Upper lobe of left lung (tissue), 4 donors: ENCODE data around the gene FOXN3.

ENCODE experiments used
- EP300 ChIP-seq, 4 donors: sonication (generic); formaldehyde crosslinking; IDR thresholded peaks; one replicate each; pipeline ENCODE4 v1.5.1; 2017; ENCODE audit warnings: antibody characterized with exemption in 4 of 4, control low read depth in 2 of 4
- POLR2A ChIP-seq, 4 donors: fragments of 450-650 bp; IDR thresholded peaks; one replicate each; pipeline ENCODE4 v1.5.1; 2016 to 2017; ENCODE audit warnings: antibody characterized with exemption in 4 of 4, mild to moderate bottlenecking in 2 of 4
- POLR2AphosphoS5 ChIP-seq, 2 donors: sonication (generic); formaldehyde crosslinking; IDR thresholded peaks; one replicate each; pipeline ENCODE4 v1.5.1; 2017; ENCODE audit warnings: antibody characterized with exemption in 2 of 2
- TF ChIP-seq, protein P1 (sequence below), 6 experiments: fragments of 450-650 bp in 4 of 6; fragments of 200-600 bp in 2 of 6; sonication (generic) in 2 of 6; IDR thresholded peaks; one replicate each; pipeline ENCODE4 v1.5.1; 2016 to 2019; ENCODE audit warnings: antibody characterized with exemption in 6 of 6

DNA sequence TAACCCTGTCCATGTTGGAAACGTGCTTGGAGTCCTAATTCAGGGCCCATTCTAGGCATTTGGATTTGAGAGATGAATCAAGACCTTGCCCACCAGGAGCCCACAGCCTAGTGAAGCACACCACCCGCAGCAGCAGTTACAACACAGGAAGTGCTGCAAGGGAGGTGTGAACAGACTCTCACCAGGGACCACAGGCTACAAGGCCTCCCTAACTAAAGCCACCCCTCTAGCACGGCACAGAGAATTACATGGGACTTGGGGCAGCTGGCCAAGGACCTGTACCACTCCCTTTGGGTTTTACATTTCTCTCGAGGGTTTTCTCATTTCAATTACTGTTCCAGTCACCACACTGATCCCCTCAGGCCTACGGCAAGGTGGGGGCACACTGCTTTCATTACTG, 49.5 kb upstream of the FOXN3 start:
- TF ChIP-seq, protein P1, sequence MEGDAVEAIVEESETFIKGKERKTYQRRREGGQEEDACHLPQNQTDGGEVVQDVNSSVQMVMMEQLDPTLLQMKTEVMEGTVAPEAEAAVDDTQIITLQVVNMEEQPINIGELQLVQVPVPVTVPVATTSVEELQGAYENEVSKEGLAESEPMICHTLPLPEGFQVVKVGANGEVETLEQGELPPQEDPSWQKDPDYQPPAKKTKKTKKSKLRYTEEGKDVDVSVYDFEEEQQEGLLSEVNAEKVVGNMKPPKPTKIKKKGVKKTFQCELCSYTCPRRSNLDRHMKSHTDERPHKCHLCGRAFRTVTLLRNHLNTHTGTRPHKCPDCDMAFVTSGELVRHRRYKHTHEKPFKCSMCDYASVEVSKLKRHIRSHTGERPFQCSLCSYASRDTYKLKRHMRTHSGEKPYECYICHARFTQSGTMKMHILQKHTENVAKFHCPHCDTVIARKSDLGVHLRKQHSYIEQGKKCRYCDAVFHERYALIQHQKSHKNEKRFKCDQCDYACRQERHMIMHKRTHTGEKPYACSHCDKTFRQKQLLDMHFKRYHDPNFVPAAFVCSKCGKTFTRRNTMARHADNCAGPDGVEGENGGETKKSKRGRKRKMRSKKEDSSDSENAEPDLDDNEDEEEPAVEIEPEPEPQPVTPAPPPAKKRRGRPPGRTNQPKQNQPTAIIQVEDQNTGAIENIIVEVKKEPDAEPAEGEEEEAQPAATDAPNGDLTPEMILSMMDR (IDR thresholded peaks at IDR 0.05), result no peak
- no peak for TF ChIP-seq POLR2A (IDR thresholded peaks at IDR 0.05)
- no peak for TF ChIP-seq POLR2AphosphoS5 (IDR thresholded peaks at IDR 0.05)
- TF ChIP-seq EP300 (IDR thresholded peaks at IDR 0.05), result no peak
